ENCODE results near the gene MOSPD2.

MOSPD2 gene

GRCh38 chrX:14916017-14916674, 42.9 kb downstream of the MOSPD2 start:
- ChIA-PET POLR2A (no interaction called here), CTCF (no interaction called here)
- Histone ChIP-seq H3K27ac (ENCODE audit: extremely low read depth, low read depth, low read length) (no peak overlapping the region), H3K4me3 (ENCODE audit: low read depth, low read length) (no peak overlapping the region), H3K36me3 (ENCODE audit: control insufficient read depth in 2 of 2, insufficient read depth in 1 of 2, low read length in 2 of 2) (peaks cover 19 to 39% of the 10 kb centered on the region in 2 experiments), H3K9me3 (ENCODE audit: control insufficient read depth, insufficient read depth, low read depth, low read length) (no peaks in the 10 kb centered on the region), H3K4me1 (ENCODE audit: control insufficient read depth, insufficient read depth, low read length) (no peaks in the 10 kb centered on the region)
- no peak for TF ChIP-seq ZNF677 (tag by site-specific recombination; IDR thresholded peaks at IDR 0.05)
- no peak for TF ChIP-seq YY1 (tag by site-specific recombination; IDR thresholded peaks at IDR 0.05)
- TF ChIP-seq GLIS1 (tag by site-specific recombination; IDR thresholded peaks at IDR 0.05): no peak
- no peak for TF ChIP-seq ZBTB26 (tag by site-specific recombination; optimal IDR thresholded peaks at IDR 0.05)
- TF ChIP-seq ZNF391 (tag by site-specific recombination; IDR thresholded peaks at IDR 0.05; ENCODE audit: borderline replicate concordance, low read depth): no peak
- no peak for TF ChIP-seq EGR2 (tag by site-specific recombination; IDR thresholded peaks at IDR 0.05; ENCODE audit: low read depth)
- no peak for TF ChIP-seq ZNF140 (tag by site-specific recombination; IDR thresholded peaks at IDR 0.05)

GRCh38 chrX:14919407-14919806, 46.2 kb downstream of the MOSPD2 start:
- Histone ChIP-seq H3K4me3 (ENCODE audit: low read depth, low read length) (no peak overlapping the region), H3K9me3 (ENCODE audit: control insufficient read depth, insufficient read depth, low read depth, low read length) (no peaks in the 10 kb centered on the region), H3K4me1 (ENCODE audit: control insufficient read depth, insufficient read depth, low read length) (no peaks in the 10 kb centered on the region), H3K27ac (ENCODE audit: extremely low read depth, low read depth, low read length) (no peak overlapping the region), H3K36me3 (ENCODE audit: control insufficient read depth in 2 of 2, insufficient read depth in 1 of 2, low read length in 2 of 2) (peaks cover 8 to 33% of the 10 kb centered on the region in 2 experiments)
- TF ChIP-seq ZNF76 (tag by site-specific recombination; IDR thresholded peaks at IDR 0.05; ENCODE audit: borderline replicate concordance, low read depth) (no peak), BCL6B (tag by site-specific recombination; IDR thresholded peaks at IDR 0.05) (peak; percentile 58)
- CTCF ChIA-PET: interaction anchor here (0.6 to 1.2 kb wide), 3 partner anchors 11 to 1915 kb away, joined by 3 to 4 read pairs (median 3); no protein-coding TSS in a partner anchor
- POLR2A ChIA-PET: interaction anchor here (0.6 kb wide), 1 partner anchor 59 kb away, joined by 3 read pairs; no protein-coding TSS in a partner anchor

- CTCF ChIA-PET: interaction anchor here (1.2 kb wide), 1 partner anchor 10 kb away, joined by 3 read pairs; no protein-coding TSS in a partner anchor
These were observed 47.0 kb downstream of the MOSPD2 start for GRCh38 chrX:14920196-14920595.

More at GRCh38 chrX:14920196-14920595, 47.0 kb downstream of the MOSPD2 start:
- Histone ChIP-seq H3K36me3 (ENCODE audit: control insufficient read depth in 2 of 2, insufficient read depth in 1 of 2, low read length in 2 of 2) (peaks cover 8 to 33% of the 10 kb centered on the region in 2 experiments), H3K4me3 (ENCODE audit: low read depth, low read length) (no peak overlapping the region), H3K27ac (ENCODE audit: extremely low read depth, low read depth, low read length) (no peak overlapping the region), H3K4me1 (ENCODE audit: control insufficient read depth, insufficient read depth, low read length) (no peaks in the 10 kb centered on the region), H3K9me3 (ENCODE audit: control insufficient read depth, insufficient read depth, low read depth, low read length) (no peaks in the 10 kb centered on the region)
- TF ChIP-seq ZNF768 (tag by site-specific recombination; IDR thresholded peaks at IDR 0.05) (no peak), GFI1B (tag by site-specific recombination; IDR thresholded peaks at IDR 0.05) (no peak), ZNF324 (tag by site-specific recombination; IDR thresholded peaks at IDR 0.05) (no peak), ZNF585B (tag by site-specific recombination; IDR thresholded peaks at IDR 0.05) (no peak), ZNF626 (tag by site-specific recombination; IDR thresholded peaks at IDR 0.05) (no peak), ZNF398 (tag by site-specific recombination; IDR thresholded peaks at IDR 0.05) (no peak), KLF7 (tag by site-specific recombination; IDR thresholded peaks at IDR 0.05; ENCODE audit: borderline replicate concordance) (no peak)
- POLR2A ChIA-PET: interaction anchor here (0.6 kb wide), 1 partner anchor 60 kb away, joined by 3 read pairs; no protein-coding TSS in a partner anchor

Measured in HEK293 (cell line).